OCI-LY7 (cell line): ENCODE results near the gene TEX55.

Experiments used
- EZH2phosphoT487 ChIP-seq: fragments of 200-600 bp; sonication (generic); IDR thresholded peaks from 2 replicates; pipeline ENCODE4 v1.6.1; 2018; ENCODE audit warnings: low read depth, borderline replicate concordance, mild to moderate bottlenecking, mixed run types, antibody characterized with exemption, low read length, moderate library complexity, mixed read lengths
- TF ChIP-seq, protein P1 (sequence below): fragments of 200-600 bp; sonication (generic); conservative IDR thresholded peaks from 2 replicates; pipeline ENCODE4 v1.5.1; 2014; ENCODE audit warnings: mild to moderate bottlenecking, antibody characterized with exemption, low read length, moderate library complexity, mixed read lengths

DNA sequence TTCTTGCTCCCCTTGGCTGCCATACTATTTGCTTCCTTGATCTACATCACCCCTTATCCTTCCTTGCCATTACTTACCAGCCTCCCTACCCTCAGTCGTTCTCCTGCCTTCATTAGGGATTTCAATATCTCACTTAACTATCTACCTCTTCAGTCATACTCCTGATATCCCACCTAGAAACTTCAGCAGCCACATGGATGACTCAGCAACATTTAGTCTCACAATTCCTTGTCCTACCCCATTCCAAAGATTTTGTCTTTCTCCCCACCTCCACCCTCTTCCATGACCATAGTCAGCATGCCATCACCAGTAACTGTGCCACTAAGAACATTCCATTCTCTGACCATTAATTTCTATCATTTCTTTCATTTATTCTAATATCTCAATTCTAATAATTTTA, 45.8 kb downstream of the TEX55 start:
- TF ChIP-seq, protein P1, sequence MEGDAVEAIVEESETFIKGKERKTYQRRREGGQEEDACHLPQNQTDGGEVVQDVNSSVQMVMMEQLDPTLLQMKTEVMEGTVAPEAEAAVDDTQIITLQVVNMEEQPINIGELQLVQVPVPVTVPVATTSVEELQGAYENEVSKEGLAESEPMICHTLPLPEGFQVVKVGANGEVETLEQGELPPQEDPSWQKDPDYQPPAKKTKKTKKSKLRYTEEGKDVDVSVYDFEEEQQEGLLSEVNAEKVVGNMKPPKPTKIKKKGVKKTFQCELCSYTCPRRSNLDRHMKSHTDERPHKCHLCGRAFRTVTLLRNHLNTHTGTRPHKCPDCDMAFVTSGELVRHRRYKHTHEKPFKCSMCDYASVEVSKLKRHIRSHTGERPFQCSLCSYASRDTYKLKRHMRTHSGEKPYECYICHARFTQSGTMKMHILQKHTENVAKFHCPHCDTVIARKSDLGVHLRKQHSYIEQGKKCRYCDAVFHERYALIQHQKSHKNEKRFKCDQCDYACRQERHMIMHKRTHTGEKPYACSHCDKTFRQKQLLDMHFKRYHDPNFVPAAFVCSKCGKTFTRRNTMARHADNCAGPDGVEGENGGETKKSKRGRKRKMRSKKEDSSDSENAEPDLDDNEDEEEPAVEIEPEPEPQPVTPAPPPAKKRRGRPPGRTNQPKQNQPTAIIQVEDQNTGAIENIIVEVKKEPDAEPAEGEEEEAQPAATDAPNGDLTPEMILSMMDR = no peak
- no peak for TF ChIP-seq EZH2phosphoT487
